Liver (tissue), 9 donors: Measurements from ENCODE around the gene FTO. TPM values are rescaled to one million over a fixed set of nuclear protein-coding genes. Genes with fewer than 3 reads are reported as not detected.

ENCODE experiments used
- DNase-seq: peaks from one replicate; pipeline ENCODE4 v3.0.0-alpha.2; 2017; ENCODE audit warnings: low spot score
- H3K27ac ChIP-seq, 2 donors: one replicate each; pipeline ENCODE4 v1.7.0; 2013; ENCODE audit warnings: inconsistent platforms in 2 of 2, low read length in 2 of 2, control low read depth in 1 of 2, low read depth in 1 of 2, mild to moderate bottlenecking in 1 of 2
- H3K27me3 ChIP-seq, 4 donors: one replicate each; pipeline versions ENCODE4 v1.6.1 to v1.7.0; 2013; ENCODE audit warnings: low read length in 3 of 4, inconsistent platforms in 1 of 4, mild to moderate bottlenecking in 1 of 4, moderate library complexity in 1 of 4; ENCODE audit not compliant: control insufficient read depth in 4 of 4, insufficient read depth in 4 of 4
- H3K36me3 ChIP-seq, 4 donors: one replicate each; pipeline versions ENCODE4 v1.6.1 to v1.7.0; 2013; ENCODE audit warnings: low read length in 3 of 4, mild to moderate bottlenecking in 3 of 4, low read depth in 1 of 4, moderate library complexity in 1 of 4; ENCODE audit not compliant: control insufficient read depth in 4 of 4, insufficient read depth in 3 of 4
- H3K4me1 ChIP-seq, 4 donors: one replicate each; pipeline versions ENCODE4 v1.6.1 to v1.7.0; 2013; ENCODE audit warnings: low read length in 3 of 4, mild to moderate bottlenecking in 3 of 4, moderate library complexity in 1 of 4; ENCODE audit not compliant: control insufficient read depth in 4 of 4, insufficient read depth in 4 of 4
- H3K4me3 ChIP-seq, 3 donors: one replicate each; pipeline versions ENCODE4 v1.6.1 to v1.7.0; 2013; ENCODE audit warnings: low read length in 3 of 3, control low read depth in 1 of 3, low read depth in 1 of 3, mild to moderate bottlenecking in 1 of 3
- H3K9ac ChIP-seq, 2 donors: one replicate each; pipeline ENCODE4 v1.7.0; 2013; ENCODE audit warnings: low read length in 2 of 2, mild to moderate bottlenecking in 2 of 2, moderate library complexity in 2 of 2, control low read depth in 1 of 2, low read depth in 1 of 2
- H3K9me3 ChIP-seq, 4 donors: one replicate each; pipeline versions ENCODE4 v1.6.1 to v1.7.0; 2013; ENCODE audit warnings: low read length in 3 of 4; ENCODE audit not compliant: control insufficient read depth in 4 of 4
- CTCF ChIP-seq: fragments of 150-350 bp; IDR thresholded peaks from 2 replicates; pipeline ENCODE4 v1.5.1; 2017; ENCODE audit warnings: improper control_type of control experiment, low read depth, low read length; ENCODE audit not compliant: missing input control
- EGR1 ChIP-seq, 2 donors: IDR thresholded peaks; 2 replicates each; pipeline ENCODE4 v1.6.1; 2016 to 2018; ENCODE audit warnings: antibody characterized with exemption in 2 of 2, low read depth in 2 of 2
- FOXA1 ChIP-seq: IDR thresholded peaks from 2 replicates; pipeline ENCODE4 v1.6.1; 2016; ENCODE audit warnings: antibody characterized with exemption
- FOXA2 ChIP-seq: IDR thresholded peaks from 2 replicates; pipeline ENCODE4 v1.6.1; 2016; ENCODE audit warnings: antibody characterized with exemption
- GABPA ChIP-seq, 2 donors: IDR thresholded peaks in 1 of 2; conservative IDR thresholded peaks in 1 of 2; 2 replicates each; pipeline ENCODE4 v1.6.1; 2016; ENCODE audit warnings: antibody characterized with exemption in 2 of 2, mild to moderate bottlenecking in 1 of 2, moderate library complexity in 1 of 2
- HNF4A ChIP-seq, 2 donors: conservative IDR thresholded peaks; 2 replicates each; pipeline ENCODE4 v1.6.1; 2016; ENCODE audit warnings: antibody characterized with exemption in 2 of 2, mild to moderate bottlenecking in 2 of 2
- HNF4G ChIP-seq: IDR thresholded peaks from 2 replicates; pipeline ENCODE4 v1.6.1; 2016; ENCODE audit warnings: antibody characterized with exemption
- JUND ChIP-seq, 2 donors: IDR thresholded peaks; 2 replicates each; pipeline ENCODE4 v1.6.1; 2016; ENCODE audit warnings: antibody characterized with exemption in 2 of 2
- MAX ChIP-seq: IDR thresholded peaks from 2 replicates; pipeline ENCODE4 v1.6.1; 2016; ENCODE audit warnings: antibody characterized with exemption
- NR2F2 ChIP-seq: IDR thresholded peaks from 2 replicates; pipeline ENCODE4 v1.6.1; 2016; ENCODE audit warnings: antibody characterized with exemption
- RAD21 ChIP-seq, 2 donors: IDR thresholded peaks; 2 replicates each; pipeline ENCODE4 v1.6.1; 2016; ENCODE audit warnings: antibody characterized with exemption in 2 of 2, mild to moderate bottlenecking in 2 of 2
- REST ChIP-seq: IDR thresholded peaks from 2 replicates; pipeline ENCODE4 v1.6.1; 2016; ENCODE audit warnings: antibody characterized with exemption, mild to moderate bottlenecking
- RXRA ChIP-seq, 2 donors: IDR thresholded peaks; 2 replicates each; pipeline ENCODE4 v1.6.1; 2017 to 2018; ENCODE audit warnings: antibody characterized with exemption in 2 of 2, mild to moderate bottlenecking in 1 of 2
- SP1 ChIP-seq: IDR thresholded peaks from 2 replicates; pipeline ENCODE4 v1.6.1; 2018; ENCODE audit warnings: antibody characterized with exemption, mild to moderate bottlenecking
- TAF1 ChIP-seq: conservative IDR thresholded peaks from 2 replicates; pipeline ENCODE4 v1.6.1; 2016; ENCODE audit warnings: antibody characterized with exemption, mild to moderate bottlenecking
- YY1 ChIP-seq: IDR thresholded peaks from 2 replicates; pipeline ENCODE4 v1.6.1; 2016; ENCODE audit warnings: antibody characterized with exemption, mild to moderate bottlenecking
- ZBTB33 ChIP-seq: IDR thresholded peaks from 2 replicates; pipeline ENCODE4 v1.6.1; 2016; ENCODE audit warnings: antibody characterized with exemption
- WGBS: extraction: QIAGEN DNeasy Blood & Tissue Kit; methylation state at CpG from one replicate; pipeline ENCODE4 v1.1.7; 2013; 5-methylcytosine and 5-hydroxymethylcytosine counted together
- polyA plus RNA-seq, 2 donors: library from polyadenylated mRNA; stranded (reverse) in 1 of 2; unstranded in 1 of 2; fragments of 200-250 nt in 1 of 2; fragments of >200 nt in 1 of 2; fragmentation: Nextera tagmentation in 1 of 2; extraction: Ambion mirVana in 1 of 2; gene quantifications; one replicate each; pipeline versions ENCODE4 v1.2.1 to v1.2.3, GENCODE V29; 2013 to 2015
- total RNA-seq, 2 donors: library from RNA; depleted of rRNA; stranded (reverse); fragments of >200 nt; gene quantifications; one replicate each; pipeline ENCODE4 v1.2.3, GENCODE V29; 2014
- TF ChIP-seq, protein P1 (sequence below): IDR thresholded peaks from 2 replicates; pipeline ENCODE4 v1.6.1; 2016; ENCODE audit warnings: antibody characterized with exemption
- donor health status: healthy.
- donor health status: healthy.
- donor health status: healthy.
- donor health status: healthy.
- donor health status: healthy.

The FTO gene
- total and polyA plus RNA-seq, 4 donors = 12.0 to 54.2 (median 24.6) TPM

GRCh38 chr16:53848277-53848942 lies 144.5 kb downstream of the FTO start:
- no peak overlapping the region for H3K4me3 ChIP-seq
- H3K27ac ChIP-seq = no peak overlapping the region
- WGBS = 71% methylated on average over 3 of the region's 3 CpGs
- H3K36me3 ChIP-seq = peaks cover 0 to 5% (median under 1%) of the 10 kb centered on the region in 4 donors
- no peaks in the 10 kb centered on the region for H3K27me3 ChIP-seq
- H3K4me1 ChIP-seq = peaks cover 0 to 7% (median 2%) of the 10 kb centered on the region in 4 donors
- no peak for DNase-seq
- TF ChIP-seq HNF4A (conservative IDR thresholded peaks at IDR 0.05) (peak in 1 of 2 donors; percentile 18), FOXA2 (no peak), TAF1 (no peak)
- no peaks in the 10 kb centered on the region for H3K9me3 ChIP-seq
- no peak overlapping the region for H3K9ac ChIP-seq

- no peak for TF ChIP-seq REST
- no peak for TF ChIP-seq HNF4G
- no peak for TF ChIP-seq RAD21 (IDR thresholded peaks at IDR 0.05)
- TF ChIP-seq EGR1 (IDR thresholded peaks at IDR 0.05; ENCODE audit: low read depth in 2 of 2) = no peak
- TF ChIP-seq ZBTB33 = no peak
- TF ChIP-seq GABPA (IDR thresholded peaks at IDR 0.05 in 1 of 2, conservative IDR thresholded peaks at IDR 0.05 in 1 of 2) = no peak
- TF ChIP-seq, protein P1, sequence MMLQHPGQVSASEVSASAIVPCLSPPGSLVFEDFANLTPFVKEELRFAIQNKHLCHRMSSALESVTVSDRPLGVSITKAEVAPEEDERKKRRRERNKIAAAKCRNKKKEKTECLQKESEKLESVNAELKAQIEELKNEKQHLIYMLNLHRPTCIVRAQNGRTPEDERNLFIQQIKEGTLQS = no peak
- TF ChIP-seq FOXA2 = no peak
- TF ChIP-seq NR2F2 = no peak
- TF ChIP-seq FOXA1 = no peak
- TF ChIP-seq YY1 = no peak
- TF ChIP-seq MAX = no peak
- TF ChIP-seq HNF4A (conservative IDR thresholded peaks at IDR 0.05) = no peak
- no peak for TF ChIP-seq TAF1
- TF ChIP-seq CTCF = no peak
- TF ChIP-seq JUND (IDR thresholded peaks at IDR 0.05) = no peak
- no peak for TF ChIP-seq SP1
- TF ChIP-seq RXRA (IDR thresholded peaks at IDR 0.05) = no peak
- H3K4me1 ChIP-seq = peaks cover 0 to 7% (median 2%) of the 10 kb centered on the region in 4 donors
- 98% methylated on average over 1 of the region's 1 CpG for WGBS
- peaks cover 0 to 5% (median under 1%) of the 10 kb centered on the region in 4 donors for H3K36me3 ChIP-seq
- H3K27ac ChIP-seq = no peak overlapping the region
- DNase-seq = no peak
- no peak overlapping the region for H3K9ac ChIP-seq
- no peaks in the 10 kb centered on the region for H3K27me3 ChIP-seq
- H3K4me3 ChIP-seq = no peak overlapping the region
- no peaks in the 10 kb centered on the region for H3K9me3 ChIP-seq
These were observed 145.0 kb downstream of the FTO start for GRCh38 chr16:53848950-53849349.
